ENCODE measurements around the gene SCD5.

The SCD5 gene

DNA sequence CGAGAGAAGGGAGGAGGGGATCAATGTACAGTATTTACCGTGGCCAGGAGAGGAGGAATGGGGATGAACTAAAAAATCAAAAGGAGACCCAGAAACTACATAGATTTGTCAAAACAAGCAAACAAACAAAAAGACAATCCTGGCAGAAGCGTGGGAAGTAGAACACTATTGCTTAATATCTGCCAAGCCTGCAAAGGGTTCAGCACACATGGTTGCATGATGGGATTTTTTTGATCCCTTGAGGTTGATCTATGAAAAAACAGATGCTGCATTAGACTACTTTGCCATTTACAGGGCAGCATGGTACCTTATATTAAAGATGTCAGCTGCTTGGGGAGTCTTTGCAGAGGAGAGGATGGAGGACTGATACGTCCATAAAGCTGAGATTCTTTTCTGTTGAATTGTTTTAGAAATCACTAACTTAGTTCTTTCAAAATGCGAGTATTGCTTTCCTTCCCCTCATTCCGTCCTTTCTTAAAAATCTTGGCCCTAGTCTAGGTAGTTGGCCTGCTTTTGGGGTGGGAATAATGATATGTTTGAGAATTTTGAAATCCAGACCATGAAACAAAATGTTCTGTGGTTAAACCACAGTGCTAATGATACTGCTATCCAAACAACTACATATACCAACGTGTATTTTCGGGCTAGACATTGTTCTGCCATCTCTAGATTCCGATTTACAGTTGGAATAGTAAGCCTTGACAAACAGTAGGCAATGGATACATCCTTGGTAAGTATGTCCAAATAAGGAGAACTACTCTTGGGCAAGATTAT is 197.2 kb downstream of the SCD5 start:
- DNase-seq: no peak
- Histone ChIP-seq H3K4me3 (no peak overlapping the region), H3K9me3 (no peaks in the 10 kb centered on the region), H3K27ac (no peak overlapping the region), H3K36me3 (no peaks in the 10 kb centered on the region), H3K4me1 (no peaks in the 10 kb centered on the region), H3K27me3 (no peaks in the 10 kb centered on the region)
- intact Hi-C loops (cut with DNase I; ENCODE audit: low total_unique reads): no loop called here
- TF ChIP-seq, protein P1, sequence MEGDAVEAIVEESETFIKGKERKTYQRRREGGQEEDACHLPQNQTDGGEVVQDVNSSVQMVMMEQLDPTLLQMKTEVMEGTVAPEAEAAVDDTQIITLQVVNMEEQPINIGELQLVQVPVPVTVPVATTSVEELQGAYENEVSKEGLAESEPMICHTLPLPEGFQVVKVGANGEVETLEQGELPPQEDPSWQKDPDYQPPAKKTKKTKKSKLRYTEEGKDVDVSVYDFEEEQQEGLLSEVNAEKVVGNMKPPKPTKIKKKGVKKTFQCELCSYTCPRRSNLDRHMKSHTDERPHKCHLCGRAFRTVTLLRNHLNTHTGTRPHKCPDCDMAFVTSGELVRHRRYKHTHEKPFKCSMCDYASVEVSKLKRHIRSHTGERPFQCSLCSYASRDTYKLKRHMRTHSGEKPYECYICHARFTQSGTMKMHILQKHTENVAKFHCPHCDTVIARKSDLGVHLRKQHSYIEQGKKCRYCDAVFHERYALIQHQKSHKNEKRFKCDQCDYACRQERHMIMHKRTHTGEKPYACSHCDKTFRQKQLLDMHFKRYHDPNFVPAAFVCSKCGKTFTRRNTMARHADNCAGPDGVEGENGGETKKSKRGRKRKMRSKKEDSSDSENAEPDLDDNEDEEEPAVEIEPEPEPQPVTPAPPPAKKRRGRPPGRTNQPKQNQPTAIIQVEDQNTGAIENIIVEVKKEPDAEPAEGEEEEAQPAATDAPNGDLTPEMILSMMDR (IDR thresholded peaks at IDR 0.05): no peak

DNA sequence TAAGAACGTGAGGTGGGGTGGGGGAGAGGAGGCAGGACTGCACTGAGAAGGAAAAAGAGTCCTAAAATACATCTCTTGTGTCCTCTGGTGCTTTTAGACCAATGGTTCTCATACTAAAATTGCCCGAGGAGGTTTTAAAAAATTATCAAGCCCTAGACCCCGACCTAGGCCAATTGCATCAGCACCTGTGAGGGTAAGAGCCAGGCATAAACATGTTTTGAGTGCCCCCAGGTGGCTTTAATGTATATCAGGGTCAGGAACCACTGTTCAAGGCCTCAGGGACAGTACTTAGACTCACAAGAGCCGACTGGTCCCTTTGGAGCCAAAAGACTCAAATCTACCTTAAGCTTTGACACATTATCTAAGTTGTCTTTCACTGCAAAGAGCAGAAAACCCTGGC is 199.3 kb downstream of the SCD5 start:
- no peaks in the 10 kb centered on the region for H3K4me1 ChIP-seq
- TF ChIP-seq, protein P1 (IDR thresholded peaks at IDR 0.05): no peak
- no peak overlapping the region for H3K4me3 ChIP-seq
- DNase-seq: no peak
- H3K27me3 ChIP-seq: no peaks in the 10 kb centered on the region
- no peaks in the 10 kb centered on the region for H3K9me3 ChIP-seq
- no peaks in the 10 kb centered on the region for H3K36me3 ChIP-seq
- intact Hi-C loops (cut with DNase I; ENCODE audit: low total_unique reads): no loop called here
- no peak overlapping the region for H3K27ac ChIP-seq

- Histone ChIP-seq H3K4me3 (no peak overlapping the region), H3K9me3 (peaks cover 0 to 2% (median 0%) of the 10 kb centered on the region in 3 donors), H3K27ac (no peak overlapping the region), H3K27me3 (no peaks in the 10 kb centered on the region), H3K4me1 (no peaks in the 10 kb centered on the region), H3K36me3 (no peaks in the 10 kb centered on the region)
- DNase-seq: no peak
- TF ChIP-seq, protein P1 (IDR thresholded peaks at IDR 0.05): no peak
- intact Hi-C loops (cut with DNase I; ENCODE audit: low total_unique reads): no loop called here
These were observed 204.1 kb downstream of the SCD5 start for GRCh38 chr4:82594456-82594855.

DNA sequence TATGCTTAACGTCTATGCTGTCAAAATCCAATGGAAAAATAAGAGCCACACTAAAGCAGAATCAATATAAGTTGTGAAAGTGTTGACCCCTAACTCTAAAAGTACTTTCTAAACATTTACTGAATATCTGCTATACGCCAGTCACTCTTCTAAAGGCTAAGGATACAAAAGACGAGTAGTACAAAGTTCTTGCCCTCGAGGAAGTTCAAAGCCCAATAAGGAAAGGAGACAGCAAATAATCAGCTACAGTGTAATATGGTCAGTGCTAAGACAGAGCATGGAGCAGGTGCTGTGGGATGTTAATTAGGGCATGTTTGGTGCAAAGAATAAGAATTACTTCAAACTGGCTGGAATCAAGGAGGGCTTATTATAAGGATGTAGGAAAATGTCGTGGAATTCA is 205.2 kb downstream of the SCD5 start:
- peaks cover 0 to 2% (median 0%) of the 10 kb centered on the region in 3 donors for H3K9me3 ChIP-seq

GRCh38 chr4:82592639-82593038 is 206.0 kb downstream of the SCD5 start:
- H3K4me1 ChIP-seq: no peaks in the 10 kb centered on the region
- H3K4me3 ChIP-seq: no peak overlapping the region
- no peaks in the 10 kb centered on the region for H3K36me3 ChIP-seq
- H3K27ac ChIP-seq: no peak overlapping the region
- TF ChIP-seq, protein P1 (IDR thresholded peaks at IDR 0.05): no peak
- H3K9me3 ChIP-seq: peaks cover 0 to 2% (median 0%) of the 10 kb centered on the region in 3 donors
- no peaks in the 10 kb centered on the region for H3K27me3 ChIP-seq
- DNase-seq: no peak
- intact Hi-C loops (cut with DNase I; ENCODE audit: low total_unique reads): no loop called here

More for the DNA sequence above, 205.2 kb downstream of the SCD5 start:
- DNase-seq: no peak
- no peak overlapping the region for H3K4me3 ChIP-seq
- no peaks in the 10 kb centered on the region for H3K4me1 ChIP-seq
- H3K36me3 ChIP-seq: no peaks in the 10 kb centered on the region
- no peak overlapping the region for H3K27ac ChIP-seq
- intact Hi-C loops (cut with DNase I; ENCODE audit: low total_unique reads): no loop called here
- H3K27me3 ChIP-seq: no peaks in the 10 kb centered on the region
- TF ChIP-seq, protein P1 (IDR thresholded peaks at IDR 0.05): no peak

Measured in tibial artery (tissue), 4 donors.